NOMO-1 treated with dmso at 0.1 percent for 144 hours (cell line): ENCODE data around the gene ATP1A2.

Experiments used
- DNase-seq: peaks from one replicate; lab custom pipeline; 2025; ENCODE audit not compliant: unreplicated experiment; lab: John Stamatoyannopoulos, UW

Gene ATP1A2

GRCh38 chr1:160115545-160116282 is at the start of gene ATP1A2:
ATP1A2 (plus strand) TSS chr1:160115759; CDS start chr1:160115862, 103 bp downstream.
- DNase-seq, result no peak

GRCh38 chr1:160066829-160067745 is 48.5 kb upstream of the ATP1A2 start:
- no peak for DNase-seq

DNA sequence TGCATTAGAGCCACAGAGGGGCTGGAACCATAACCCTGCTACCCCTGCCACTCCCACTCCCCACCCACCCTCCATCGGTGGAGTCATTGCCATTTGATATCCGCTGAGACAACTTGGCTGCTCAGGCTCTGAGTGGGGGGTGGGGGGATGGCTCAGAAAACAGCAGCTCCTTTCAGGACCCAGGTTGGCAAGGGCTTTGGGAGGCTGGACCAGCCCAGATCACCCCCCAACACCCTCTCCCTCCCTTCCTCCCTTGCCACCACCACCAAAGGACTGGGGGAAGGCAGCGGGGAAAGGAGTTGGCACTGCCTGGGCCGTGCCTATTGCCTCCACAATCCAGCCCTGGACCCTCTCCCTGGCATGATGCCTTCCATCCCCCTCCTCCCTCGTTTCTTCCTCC is 47.3 kb upstream of the ATP1A2 start:
- no peak for DNase-seq

DNA sequence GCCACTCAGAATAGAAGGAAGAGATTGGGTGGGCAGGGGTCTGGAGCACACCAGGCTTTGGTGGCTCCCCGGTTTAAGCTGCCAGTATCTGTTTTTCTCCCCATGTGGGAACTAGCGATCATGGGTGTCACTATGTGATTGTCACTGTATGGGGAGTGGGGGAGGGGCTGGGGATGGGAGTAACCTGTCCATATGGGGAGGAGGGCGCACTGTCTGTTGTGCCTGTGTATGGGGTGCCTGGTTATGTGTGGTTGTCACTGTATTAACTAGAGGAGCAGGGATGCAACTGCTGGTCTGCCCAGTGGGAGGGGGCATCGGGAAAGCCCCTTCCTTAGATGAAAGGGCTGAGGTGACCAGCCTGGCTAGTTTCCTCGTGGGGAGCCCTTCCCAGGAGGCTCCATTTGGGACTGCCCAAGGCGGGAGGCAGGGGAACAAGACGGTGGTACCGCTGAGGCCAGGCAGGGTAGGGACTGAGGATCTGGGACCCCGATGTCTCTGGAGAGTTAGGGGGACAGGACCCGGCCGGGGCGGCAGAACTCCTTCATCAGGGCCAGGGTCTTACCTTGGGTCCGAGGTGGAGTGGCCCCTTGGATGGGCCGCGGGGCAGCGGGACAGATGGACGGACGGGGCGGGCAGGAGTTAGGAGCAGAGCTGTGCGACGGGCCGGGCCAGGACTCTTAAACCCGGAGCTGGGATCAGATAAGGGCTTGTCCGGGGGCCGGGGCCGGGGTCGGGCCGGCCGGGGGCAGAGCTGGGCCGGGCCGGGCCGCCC is 45.9 kb upstream of the ATP1A2 start, which contains the start of gene KCNJ10:
KCNJ10 (minus strand) TSS at position 701 of the 772 bp plus-strand sequence. CDS start 27,628 bp downstream, outside the sequence.
- no peak for DNase-seq

DNA sequence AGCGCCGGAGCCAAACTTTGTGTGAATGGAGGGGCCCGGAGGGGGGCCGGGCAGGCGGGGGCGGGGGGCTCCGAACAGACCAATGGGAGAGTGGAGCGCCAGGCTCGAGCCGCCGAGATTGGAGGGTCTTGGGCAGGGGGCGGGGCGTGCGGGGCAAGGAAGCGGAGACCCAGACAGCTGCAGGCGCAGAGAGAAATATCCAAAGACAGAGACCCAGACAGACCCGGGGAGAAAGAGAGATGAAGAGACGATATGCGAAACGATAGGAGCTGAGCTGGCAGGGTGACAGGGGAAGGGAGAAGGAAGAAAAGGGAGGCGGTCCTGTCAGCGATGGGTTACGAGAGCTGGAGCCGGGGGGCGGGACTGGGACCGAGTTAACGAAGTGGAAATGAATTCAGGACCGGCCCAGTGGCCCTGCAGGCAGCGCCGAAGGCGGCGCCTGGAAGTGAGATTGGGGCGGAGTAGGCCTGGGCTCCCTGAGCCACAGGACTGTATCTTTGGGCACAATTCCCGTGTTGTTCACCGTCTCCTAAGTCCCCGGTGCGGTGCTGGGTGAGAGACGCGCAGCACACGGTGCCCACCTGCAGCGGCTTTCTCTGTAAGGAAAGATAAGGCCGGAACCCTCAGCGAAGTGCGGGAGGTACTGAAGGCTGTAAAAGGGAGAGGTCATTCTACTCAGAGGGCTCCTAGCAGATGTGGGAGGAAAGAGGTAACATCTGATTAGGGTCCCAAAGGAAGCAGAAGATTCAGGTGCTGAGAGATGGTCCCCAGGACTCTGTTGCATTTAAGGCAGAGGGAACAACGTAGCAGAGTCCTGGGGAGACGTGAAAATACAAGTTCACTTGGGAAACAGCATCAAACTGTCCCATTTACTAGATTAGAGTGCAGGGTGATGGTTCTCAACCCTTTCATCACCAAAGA is 45.1 kb upstream of the ATP1A2 start:
- DNase-seq, result peak; percentile 79

DNA sequence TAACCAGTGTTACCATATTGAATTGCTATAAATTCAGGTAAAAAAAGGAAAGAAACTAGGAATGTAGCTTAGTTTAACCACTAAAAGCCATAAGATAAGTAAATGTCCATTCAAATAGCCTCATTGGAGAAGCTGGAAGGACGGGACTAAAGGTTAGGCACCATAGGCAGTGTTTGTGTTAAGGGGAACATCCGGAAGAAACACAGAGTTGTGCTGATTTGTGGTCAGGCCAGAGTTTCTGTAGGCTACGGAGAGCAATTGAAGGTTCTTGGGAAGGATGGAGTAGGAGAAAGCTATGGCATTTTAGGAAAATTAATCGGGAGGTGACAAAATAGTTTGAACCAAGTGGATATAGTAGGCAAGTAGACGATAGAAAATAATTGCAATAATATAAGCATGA is 44.3 kb upstream of the ATP1A2 start:
- no peak for DNase-seq

DNA sequence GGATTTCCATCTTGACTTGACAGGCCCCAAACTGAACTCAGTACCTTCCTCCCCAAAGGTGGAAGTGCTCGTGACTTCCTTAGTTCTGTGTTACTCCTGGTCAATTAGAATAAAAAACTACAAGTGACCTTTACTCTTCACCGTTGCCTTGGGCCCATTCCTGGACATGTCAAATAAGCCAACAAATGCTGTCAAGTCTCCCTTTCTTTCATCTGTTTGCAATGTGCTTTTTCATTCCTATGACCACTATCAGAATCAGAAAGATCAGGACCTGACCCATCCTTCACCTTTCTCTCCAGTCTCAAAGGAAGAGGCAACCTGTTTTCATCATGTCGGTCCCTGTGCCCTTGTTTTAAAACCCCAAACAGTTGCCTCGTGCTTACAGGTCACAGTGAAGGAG is 40.7 kb upstream of the ATP1A2 start:
- no peak for DNase-seq

DNA sequence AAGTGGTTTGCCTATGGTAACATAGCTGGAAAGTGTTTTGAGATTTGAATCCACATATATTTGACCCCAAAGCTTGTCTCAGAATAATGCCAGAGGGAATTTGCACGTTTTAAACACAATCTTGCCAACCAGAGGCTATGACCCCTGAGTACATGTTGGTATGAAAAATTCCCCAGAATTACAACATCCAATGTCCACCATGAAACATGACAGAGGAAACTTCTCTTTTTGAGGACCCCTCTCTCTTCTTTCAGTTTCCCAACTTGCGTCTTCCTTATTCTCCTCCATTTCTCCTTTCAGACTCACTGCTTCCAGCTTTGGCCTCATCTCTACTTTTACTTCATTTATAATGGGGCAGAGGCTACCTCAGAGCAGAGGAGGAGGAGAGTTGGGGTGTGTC is 39.7 kb upstream of the ATP1A2 start:
- no peak for DNase-seq

DNA sequence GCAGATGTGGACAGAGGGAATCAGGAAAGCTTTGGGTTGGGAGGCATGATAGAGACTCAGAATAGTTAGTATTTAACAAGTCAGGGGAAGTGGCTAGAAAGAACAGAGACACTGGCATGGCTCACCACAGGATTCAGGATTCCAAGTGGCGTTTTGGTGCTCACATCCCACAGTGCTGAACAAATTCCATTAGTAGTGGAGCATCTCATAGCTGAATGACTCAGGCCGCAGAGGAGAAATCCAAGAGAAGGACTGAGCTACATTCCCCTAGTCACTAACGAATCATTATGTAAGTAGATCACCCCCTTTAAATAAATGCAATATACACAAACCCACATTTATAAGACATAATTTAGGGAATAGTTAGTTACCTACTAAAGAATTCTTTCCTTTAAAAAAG is 39.3 kb upstream of the ATP1A2 start:
- DNase-seq, result no peak

GRCh38 chr1:160077486-160077885 is 38.1 kb upstream of the ATP1A2 start:
- DNase-seq, result peak; percentile 11

DNA sequence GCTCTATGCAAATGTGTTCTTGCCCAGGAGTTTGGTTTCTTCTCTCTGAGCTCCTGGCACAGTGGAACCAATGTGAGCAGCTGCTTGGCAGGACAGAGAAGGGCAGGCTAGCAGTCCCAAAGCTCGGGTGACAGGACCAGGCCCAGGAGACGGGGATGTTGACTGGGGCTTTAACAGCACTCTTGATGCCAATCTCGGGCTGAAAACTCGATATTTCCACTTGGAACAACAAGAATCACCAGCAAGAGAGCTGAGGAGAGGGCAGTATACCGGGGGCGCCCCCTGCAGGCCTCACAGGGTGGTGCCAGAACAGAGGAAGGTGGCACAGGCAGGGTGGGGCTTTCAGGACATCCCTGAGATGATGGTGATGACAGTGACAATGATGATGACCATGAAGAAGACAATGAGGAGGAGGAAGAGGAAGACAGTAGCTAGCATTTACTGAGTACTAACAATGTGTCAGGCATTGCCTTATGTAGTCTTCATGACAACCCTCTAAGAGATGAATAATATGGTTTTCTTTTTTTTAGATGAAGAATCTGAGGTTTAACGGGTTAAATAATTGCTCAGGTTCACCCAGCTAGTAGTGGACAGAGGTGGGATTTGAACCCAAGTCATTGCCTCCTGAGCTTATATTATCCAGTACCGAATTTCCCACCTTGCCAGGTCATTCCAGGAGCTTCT is 36.9 kb upstream of the ATP1A2 start:
- DNase-seq, result peak; percentile 8

DNA sequence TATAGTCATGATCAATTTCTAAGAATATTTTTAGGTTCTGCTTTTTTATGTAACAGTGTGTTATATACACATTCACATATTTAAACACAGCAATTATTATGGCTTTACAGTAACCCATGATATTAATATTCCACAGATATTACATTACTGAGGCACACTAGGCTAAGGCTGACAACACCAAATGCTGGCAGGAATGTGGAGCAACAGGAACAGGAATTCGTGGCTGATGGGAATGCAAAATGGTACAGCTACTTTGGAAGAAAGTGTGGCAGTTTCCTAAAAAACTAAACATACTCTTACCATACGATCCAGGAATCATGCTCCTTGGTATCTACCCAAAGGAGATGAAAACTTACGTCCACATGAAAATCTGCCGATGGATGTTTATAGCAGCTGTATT is 36.1 kb upstream of the ATP1A2 start:
- no peak for DNase-seq

GRCh38 chr1:160080381-160081100 is 35.0 kb upstream of the ATP1A2 start:
- DNase-seq, result no peak

- no peak for DNase-seq
Observed at GRCh38 chr1:160081261-160081936, 34.2 kb upstream of the ATP1A2 start, which contains the start of gene KCNJ9. KCNJ9 (plus strand) TSS chr1:160081538; CDS start chr1:160084031, 2,493 bp downstream.

- no peak for DNase-seq
Observed at GRCh38 chr1:160082487-160082886, 33.1 kb upstream of the ATP1A2 start.

DNA sequence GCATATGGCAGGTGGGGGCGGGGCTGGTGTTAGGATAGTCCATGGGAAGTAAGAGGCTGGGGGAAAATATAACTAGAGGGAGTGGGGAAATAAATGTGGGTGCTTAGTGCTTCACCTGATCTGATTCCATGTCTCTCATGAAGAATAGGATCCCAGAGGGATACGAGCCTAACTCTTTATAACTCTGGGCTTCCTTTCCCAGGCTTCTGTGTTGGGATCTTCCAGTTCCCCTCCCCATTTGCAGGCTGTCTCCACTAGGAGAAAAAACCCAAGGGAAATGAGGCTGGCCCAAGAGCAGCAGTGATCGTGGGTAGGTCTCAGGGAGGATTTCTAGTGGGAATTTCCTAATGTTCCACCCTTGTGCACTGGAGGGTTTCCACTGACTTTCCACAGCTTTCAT is 32.6 kb upstream of the ATP1A2 start:
- DNase-seq, result no peak

DNA sequence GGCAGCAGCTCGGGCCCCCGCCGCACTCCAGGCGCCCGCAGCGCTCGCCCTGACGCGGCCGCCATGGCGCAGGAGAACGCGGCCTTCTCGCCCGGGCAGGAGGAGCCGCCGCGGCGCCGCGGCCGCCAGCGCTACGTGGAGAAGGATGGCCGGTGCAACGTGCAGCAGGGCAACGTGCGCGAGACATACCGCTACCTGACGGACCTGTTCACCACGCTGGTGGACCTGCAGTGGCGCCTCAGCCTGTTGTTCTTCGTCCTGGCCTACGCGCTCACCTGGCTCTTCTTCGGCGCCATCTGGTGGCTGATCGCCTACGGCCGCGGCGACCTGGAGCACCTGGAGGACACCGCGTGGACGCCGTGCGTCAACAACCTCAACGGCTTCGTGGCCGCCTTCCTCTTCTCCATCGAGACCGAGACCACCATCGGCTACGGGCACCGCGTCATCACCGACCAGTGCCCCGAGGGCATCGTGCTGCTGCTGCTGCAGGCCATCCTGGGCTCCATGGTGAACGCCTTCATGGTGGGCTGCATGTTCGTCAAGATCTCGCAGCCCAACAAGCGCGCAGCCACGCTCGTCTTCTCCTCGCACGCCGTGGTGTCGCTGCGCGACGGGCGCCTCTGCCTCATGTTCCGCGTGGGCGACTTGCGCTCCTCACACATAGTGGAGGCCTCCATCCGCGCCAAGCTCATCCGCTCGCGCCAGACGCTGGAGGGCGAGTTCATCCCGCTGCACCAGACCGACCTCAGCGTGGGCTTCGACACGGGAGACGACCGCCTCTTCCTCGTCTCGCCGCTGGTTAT is 31.4 kb upstream of the ATP1A2 start:
- peak; percentile 9 for DNase-seq
